ENCODE results near the gene CYB561. TPM values are rescaled to one million over a fixed set of nuclear protein-coding genes. Genes with fewer than 3 reads are reported as not detected.
A peak's percentile ranks its signal among the peaks of the same experiment; 100 is the strongest.

Gene CYB561
- total RNA-seq, 1 experiment from 2014 or later = 20.7 TPM

GRCh38 chr17:63455417-63455816, 9.3 kb upstream of the CYB561 start:
- peaks cover 11 to 12% of the 10 kb centered on the region in 2 experiments for H3K9me3 Mint-ChIP-seq
- Histone ChIP-seq H2BK120ac (ENCODE audit: low read depth, low read length, poor library complexity, severe bottlenecking) (no peak overlapping the region), H2BK12ac (ENCODE audit: insufficient read length, low read depth, low read length) (no peak overlapping the region), H4K91ac (ENCODE audit: insufficient read length, low read depth, low read length) (no peak overlapping the region), H3K14ac (ENCODE audit: insufficient read depth, low read length) (no peak overlapping the region), H2BK15ac (ENCODE audit: low read depth, low read length) (no peak overlapping the region), H3K79me2 (ENCODE audit: insufficient read depth, low read length) (no peaks in the 10 kb centered on the region), H2AK5ac (ENCODE audit: insufficient read length, low read length) (no peak overlapping the region), H3K4me1 (ENCODE audit: insufficient read depth, low read length) (no peaks in the 10 kb centered on the region), H2BK20ac (ENCODE audit: low read depth, low read length, poor library complexity, severe bottlenecking) (no peak overlapping the region), H3K18ac (ENCODE audit: insufficient read length, low read depth, low read length) (no peak overlapping the region), H3K4me2 (ENCODE audit: insufficient read depth, insufficient read length, low read length) (no peak overlapping the region), H2AFZ (ENCODE audit: low read length) (no peak overlapping the region), H4K5ac (ENCODE audit: insufficient read length, low read depth, low read length) (no peak overlapping the region), H3T11ph (ENCODE audit: low read length) (no peak overlapping the region), H4K8ac (replicated peaks; ENCODE audit: insufficient read length, low read depth, low read length) (no peak overlapping the region), H3K27ac (ENCODE audit: insufficient read length, low read depth, low read length) (no peak overlapping the region), H3K23ac (ENCODE audit: insufficient read length, low read depth, low read length) (no peak overlapping the region), H2BK5ac (ENCODE audit: insufficient read length, low read length) (no peak overlapping the region), H3K9me3 (ENCODE audit: control insufficient read depth, low read depth, low read length) (no peaks in the 10 kb centered on the region), H4K20me1 (ENCODE audit: control insufficient read depth, insufficient read depth, insufficient read length) (no peaks in the 10 kb centered on the region), H3K27me3 (ENCODE audit: insufficient read depth, low read length) (no peaks in the 10 kb centered on the region), H3K4ac (ENCODE audit: low read depth, low read length) (no peak overlapping the region), H3K23me2 (ENCODE audit: insufficient read length, low read depth, low read length, poor library complexity, severe bottlenecking) (no peaks in the 10 kb centered on the region), H3K56ac (ENCODE audit: insufficient read length, low read depth, low read length) (no peak overlapping the region), H3K9ac (ENCODE audit: extremely low read depth, insufficient read length, low read length) (no peak overlapping the region), H3K79me1 (ENCODE audit: insufficient read depth, low read depth, low read length, poor library complexity, severe bottlenecking) (no peaks in the 10 kb centered on the region)
- H3K4me1 Mint-ChIP-seq = peaks cover 9 to 10% of the 10 kb centered on the region in 2 experiments
- no peak overlapping the region for H3K27ac Mint-ChIP-seq
- no peak for DNase-seq
- WGBS (ENCODE audit: extremely low coverage, insufficient read length, low lambda C conversion rate) = no CpG with 5 or more reads among the region's 4 CpGs
- peaks cover 0 to 7% (median 5%) of the 10 kb centered on the region in 3 experiments; a peak in 3 of 7 replicates for H3K36me3 Mint-ChIP-seq (ENCODE audit: insufficient read depth in 1 of 3, low read depth in 3 of 3)
- peaks cover 19% of the 10 kb centered on the region for H3K27me3 Mint-ChIP-seq (ENCODE audit: low read depth)
- H3K4me3 Mint-ChIP-seq = peak overlapping the region in 1 of 2 experiments; percentile 46; a peak in 1 of 5 replicates
- no peak for TF ChIP-seq CTCF (conservative IDR thresholded peaks at IDR 0.05)

Data from H9 (cell line).